Liver (tissue), 3 donors: Measurements from ENCODE around the gene ZNF592.
"Not testable (repeated sequence)": the region's sequence is repeated elsewhere in the genome, so short reads cannot be mapped to it uniquely, and the experiment has no call there.

Experiments
- ATF3 ChIP-seq: IDR thresholded peaks from 2 replicates; pipeline ENCODE4 v1.6.1; 2016; ENCODE audit warnings: antibody characterized with exemption
- CTCF ChIP-seq: fragments of 150-350 bp; IDR thresholded peaks from 2 replicates; pipeline ENCODE4 v1.5.1; 2017; ENCODE audit warnings: improper control_type of control experiment, low read depth, low read length; ENCODE audit not compliant: missing input control
- FOXA1 ChIP-seq: IDR thresholded peaks from 2 replicates; pipeline ENCODE4 v1.6.1; 2016; ENCODE audit warnings: antibody characterized with exemption
- JUND ChIP-seq, 2 donors: IDR thresholded peaks; 2 replicates each; pipeline ENCODE4 v1.6.1; 2016; ENCODE audit warnings: antibody characterized with exemption in 2 of 2
- MAX ChIP-seq: IDR thresholded peaks from 2 replicates; pipeline ENCODE4 v1.6.1; 2016; ENCODE audit warnings: antibody characterized with exemption
- RAD21 ChIP-seq, 2 donors: IDR thresholded peaks; 2 replicates each; pipeline ENCODE4 v1.6.1; 2016; ENCODE audit warnings: antibody characterized with exemption in 2 of 2, mild to moderate bottlenecking in 2 of 2
- REST ChIP-seq: IDR thresholded peaks from 2 replicates; pipeline ENCODE4 v1.6.1; 2016; ENCODE audit warnings: antibody characterized with exemption, mild to moderate bottlenecking
- TAF1 ChIP-seq: conservative IDR thresholded peaks from 2 replicates; pipeline ENCODE4 v1.6.1; 2016; ENCODE audit warnings: antibody characterized with exemption, mild to moderate bottlenecking
- YY1 ChIP-seq: IDR thresholded peaks from 2 replicates; pipeline ENCODE4 v1.6.1; 2016; ENCODE audit warnings: antibody characterized with exemption, mild to moderate bottlenecking
- ZBTB33 ChIP-seq: IDR thresholded peaks from 2 replicates; pipeline ENCODE4 v1.6.1; 2016; ENCODE audit warnings: antibody characterized with exemption
- donor health status: healthy.
- donor health status: healthy.

GRCh38 chr15:84751721-84752120 is 3.3 kb downstream of the ZNF592 start:
- TF ChIP-seq CTCF; REST; TAF1; RAD21 (IDR thresholded peaks at IDR 0.05); JUND (IDR thresholded peaks at IDR 0.05); ZBTB33; ATF3; YY1; MAX; FOXA1: not testable (repeated sequence)
